ENCODE data around the gene TMEM74B.

DNA sequence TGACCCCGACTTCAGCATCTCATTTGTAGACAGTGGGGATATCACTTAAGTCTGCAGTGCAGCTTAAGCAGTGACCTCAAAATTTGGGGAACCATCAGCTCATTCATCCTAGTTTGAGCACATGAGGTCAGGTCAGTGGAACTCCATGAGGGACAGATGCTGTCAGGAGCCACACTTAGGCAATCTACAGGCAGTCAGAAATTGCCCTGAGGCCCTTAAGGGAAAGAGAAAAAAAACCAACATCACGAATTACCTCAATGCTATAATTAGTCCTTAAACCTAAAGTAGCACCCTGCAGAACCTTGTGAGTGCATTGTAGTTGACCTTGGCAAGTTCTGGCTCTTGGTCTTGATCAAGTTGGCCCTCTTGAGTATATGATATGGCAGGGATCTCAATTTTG is 21.1 kb downstream of the TMEM74B start:
- TF ChIP-seq EZH2phosphoT487 (IDR thresholded peaks at IDR 0.05; ENCODE audit: borderline replicate concordance): no peak
- TF ChIP-seq, protein P1, sequence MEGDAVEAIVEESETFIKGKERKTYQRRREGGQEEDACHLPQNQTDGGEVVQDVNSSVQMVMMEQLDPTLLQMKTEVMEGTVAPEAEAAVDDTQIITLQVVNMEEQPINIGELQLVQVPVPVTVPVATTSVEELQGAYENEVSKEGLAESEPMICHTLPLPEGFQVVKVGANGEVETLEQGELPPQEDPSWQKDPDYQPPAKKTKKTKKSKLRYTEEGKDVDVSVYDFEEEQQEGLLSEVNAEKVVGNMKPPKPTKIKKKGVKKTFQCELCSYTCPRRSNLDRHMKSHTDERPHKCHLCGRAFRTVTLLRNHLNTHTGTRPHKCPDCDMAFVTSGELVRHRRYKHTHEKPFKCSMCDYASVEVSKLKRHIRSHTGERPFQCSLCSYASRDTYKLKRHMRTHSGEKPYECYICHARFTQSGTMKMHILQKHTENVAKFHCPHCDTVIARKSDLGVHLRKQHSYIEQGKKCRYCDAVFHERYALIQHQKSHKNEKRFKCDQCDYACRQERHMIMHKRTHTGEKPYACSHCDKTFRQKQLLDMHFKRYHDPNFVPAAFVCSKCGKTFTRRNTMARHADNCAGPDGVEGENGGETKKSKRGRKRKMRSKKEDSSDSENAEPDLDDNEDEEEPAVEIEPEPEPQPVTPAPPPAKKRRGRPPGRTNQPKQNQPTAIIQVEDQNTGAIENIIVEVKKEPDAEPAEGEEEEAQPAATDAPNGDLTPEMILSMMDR (conservative IDR thresholded peaks at IDR 0.05; ENCODE audit: low read length): no peak

Data from Loucy (cell line).